Colonic mucosa (tissue), 4 donors: ENCODE data around the gene COL19A1. TPM values are rescaled to one million over a fixed set of nuclear protein-coding genes. Genes with fewer than 3 reads are reported as not detected.

ENCODE experiments used
- DNase-seq: peaks from one replicate; pipeline ENCODE4 v3.0.0-alpha.2; 2020
- H3K27ac ChIP-seq: fragments of 200-600 bp; one replicate; pipeline ENCODE4 v1.8.0; 2021
- H3K27me3 ChIP-seq: fragments of 200-600 bp; one replicate; pipeline ENCODE4 v1.8.0; 2021
- H3K36me3 ChIP-seq: fragments of 200-600 bp; one replicate; pipeline ENCODE4 v1.8.0; 2021
- H3K4me1 ChIP-seq: fragments of 200-600 bp; one replicate; pipeline ENCODE4 v1.8.0; 2021; ENCODE audit warnings: mild to moderate bottlenecking
- H3K4me3 ChIP-seq: fragments of 200-600 bp; one replicate; pipeline ENCODE4 v1.8.0; 2021
- H3K9ac ChIP-seq, 2 donors: one replicate each; pipeline ENCODE4 v1.7.0; 2013; ENCODE audit warnings: control low read depth in 2 of 2, low read depth in 2 of 2, low read length in 2 of 2
- H3K9me3 ChIP-seq: fragments of 200-600 bp; one replicate; pipeline ENCODE4 v1.8.0; 2021
- CTCF ChIP-seq: fragments of 200-600 bp; IDR thresholded peaks from one replicate; pipeline ENCODE4 v1.8.0; 2022; ENCODE audit warnings: antibody characterized with exemption, mild to moderate bottlenecking
- intact Hi-C: fragments of 100-400 bp; cut with DNase I; formaldehyde crosslinking; loops from one replicate; pipeline ENCODE4 v1.14.1; 2022
- total RNA-seq, 2 donors: library from RNA; stranded (reverse); fragmentation: NEBNext Ultra II Directional in 1 of 2; extraction: Animal tissue kit (Norgen Biotek cat#: 25700) in 1 of 2; gene quantifications; one replicate each; pipeline ENCODE4 v1.2.1, GENCODE V29; 2021
- donor health status: healthy.
- donor health status: DM: no; HTN: no; CAD: no.
- donor health status: DM: no; HTN: no; CAD: no.

The COL19A1 gene
- total RNA-seq, 2 donors from 2014 or later: 0.22 to 0.56 TPM

- H3K4me3 ChIP-seq: no peak overlapping the region
- H3K36me3 ChIP-seq: no peaks in the 10 kb centered on the region
- no peak overlapping the region for H3K9ac ChIP-seq
- H3K27me3 ChIP-seq: no peaks in the 10 kb centered on the region
- H3K9me3 ChIP-seq: no peaks in the 10 kb centered on the region
- no peak for TF ChIP-seq CTCF
- DNase-seq: no peak
- intact Hi-C loops: no loop called here
- no peak overlapping the region for H3K27ac ChIP-seq
- H3K4me1 ChIP-seq: no peaks in the 10 kb centered on the region
These were observed 76.1 kb downstream of the COL19A1 start for GRCh38 chr6:69942485-69942884.

GRCh38 chr6:69945192-69945591 lies 78.8 kb downstream of the COL19A1 start:
- no peak overlapping the region for H3K27ac ChIP-seq
- no peaks in the 10 kb centered on the region for H3K27me3 ChIP-seq
- intact Hi-C loops: no loop called here
- TF ChIP-seq CTCF: no peak
- H3K9ac ChIP-seq: no peak overlapping the region
- H3K36me3 ChIP-seq: no peaks in the 10 kb centered on the region
- no peaks in the 10 kb centered on the region for H3K9me3 ChIP-seq
- no peaks in the 10 kb centered on the region for H3K4me1 ChIP-seq
- DNase-seq: no peak
- H3K4me3 ChIP-seq: no peak overlapping the region

DNA sequence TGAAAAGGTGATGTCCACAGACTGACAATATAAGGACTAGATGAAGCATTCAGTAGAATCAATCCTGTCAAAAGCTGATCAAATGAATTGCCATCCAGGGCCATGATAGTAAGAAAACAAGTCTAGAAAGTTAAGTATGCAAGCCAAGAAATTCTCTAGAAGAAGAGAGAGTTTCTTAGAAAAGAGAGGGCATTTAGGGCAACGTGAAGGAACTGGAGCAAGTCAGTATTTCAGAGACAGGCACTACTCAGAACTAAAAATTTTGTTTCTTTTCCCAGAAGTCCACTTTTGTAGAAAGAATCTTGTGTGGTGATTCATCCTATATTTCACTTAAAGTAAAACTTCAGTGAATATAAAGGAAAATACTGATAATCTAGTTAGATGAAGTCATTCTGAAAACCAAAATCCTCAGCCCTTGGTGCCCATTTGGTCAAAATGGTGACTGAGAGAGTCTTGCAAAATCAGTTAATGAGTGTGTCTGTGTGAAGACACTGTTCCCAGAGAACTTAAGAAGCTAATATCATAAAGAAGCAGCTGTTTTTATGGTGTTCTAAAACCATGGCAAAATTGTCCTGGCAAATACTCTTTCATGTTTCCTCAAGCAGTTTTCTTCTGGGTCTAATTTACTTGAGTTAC lies 82.2 kb downstream of the COL19A1 start:
- no peak for DNase-seq
- no peaks in the 10 kb centered on the region for H3K9me3 ChIP-seq
- no peak overlapping the region for H3K27ac ChIP-seq
- no peaks in the 10 kb centered on the region for H3K27me3 ChIP-seq
- TF ChIP-seq CTCF: no peak
- intact Hi-C loops: no loop called here
- no peak overlapping the region for H3K4me3 ChIP-seq
- no peaks in the 10 kb centered on the region for H3K4me1 ChIP-seq
- H3K9ac ChIP-seq: no peak overlapping the region
- H3K36me3 ChIP-seq: no peaks in the 10 kb centered on the region

DNA sequence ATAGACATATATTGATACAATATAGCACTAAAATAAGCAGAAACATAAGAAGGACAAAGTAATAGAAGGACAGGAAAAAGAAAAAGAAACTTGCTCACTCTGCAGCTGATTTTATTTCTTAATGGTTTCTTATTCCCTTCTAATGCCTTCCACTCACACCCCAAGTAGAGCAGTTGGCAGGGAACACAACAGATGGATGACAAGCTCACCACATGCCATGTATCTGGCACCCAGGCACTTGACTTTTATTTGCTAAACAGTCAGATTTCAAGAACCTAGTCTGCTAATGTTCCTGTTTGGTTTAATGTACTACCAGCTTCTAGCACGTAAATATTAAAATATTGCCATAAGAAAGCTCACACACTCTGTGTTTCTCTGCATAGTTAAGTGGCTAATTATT lies 87.1 kb downstream of the COL19A1 start:
- H3K4me3 ChIP-seq: no peak overlapping the region
- H3K36me3 ChIP-seq: no peaks in the 10 kb centered on the region
- no peak overlapping the region for H3K27ac ChIP-seq
- no peaks in the 10 kb centered on the region for H3K27me3 ChIP-seq
- TF ChIP-seq CTCF: no peak
- no peaks in the 10 kb centered on the region for H3K4me1 ChIP-seq
- DNase-seq: no peak
- intact Hi-C loops: no loop called here
- no peaks in the 10 kb centered on the region for H3K9me3 ChIP-seq
- no peak overlapping the region for H3K9ac ChIP-seq

- no peak for DNase-seq
- Histone ChIP-seq H3K36me3 (no peaks in the 10 kb centered on the region), H3K9me3 (no peaks in the 10 kb centered on the region), H3K4me1 (no peaks in the 10 kb centered on the region), H3K27me3 (no peaks in the 10 kb centered on the region), H3K9ac (no peak overlapping the region), H3K27ac (no peak overlapping the region), H3K4me3 (no peak overlapping the region)
- intact Hi-C loops: no loop called here
- TF ChIP-seq CTCF: no peak
These were observed 88.4 kb downstream of the COL19A1 start for GRCh38 chr6:69954733-69955132.
